Measurements from ENCODE around the gene C4B.

The C4B gene

DNA sequence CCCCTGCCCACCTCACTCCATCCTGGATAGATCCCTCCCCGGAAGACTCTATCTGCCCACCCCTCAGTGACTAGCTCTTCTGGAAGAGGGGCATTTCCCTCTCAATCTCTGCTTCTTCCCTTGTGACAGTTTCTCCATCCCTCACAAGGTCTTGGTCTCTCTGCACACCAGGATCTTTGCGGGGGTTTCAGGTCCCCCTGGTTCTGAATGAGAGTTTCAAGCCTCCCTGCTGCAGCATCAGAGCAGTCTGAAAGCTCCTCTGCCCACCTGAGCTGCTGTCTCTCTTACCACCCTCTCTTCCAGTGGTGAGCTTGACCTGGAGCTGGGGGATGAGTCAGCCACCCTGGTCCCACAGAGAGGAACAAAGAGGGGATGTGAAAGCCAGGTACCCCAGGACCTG, 70.2 kb downstream of the C4B start:
- no peak for DNase-seq

All from NCI-H1694 (cell line).